Activated naive CD4-positive, alpha-beta T cell treated with Interleukin-2 at 50 U/mL for 16 hours (primary cell): ENCODE data around the gene RALA.

ENCODE experiments used
- DNase-seq: peaks from one replicate; pipeline ENCODE4 v3.0.0-alpha.2; 2020

RALA gene, protein sequence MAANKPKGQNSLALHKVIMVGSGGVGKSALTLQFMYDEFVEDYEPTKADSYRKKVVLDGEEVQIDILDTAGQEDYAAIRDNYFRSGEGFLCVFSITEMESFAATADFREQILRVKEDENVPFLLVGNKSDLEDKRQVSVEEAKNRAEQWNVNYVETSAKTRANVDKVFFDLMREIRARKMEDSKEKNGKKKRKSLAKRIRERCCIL

DNA sequence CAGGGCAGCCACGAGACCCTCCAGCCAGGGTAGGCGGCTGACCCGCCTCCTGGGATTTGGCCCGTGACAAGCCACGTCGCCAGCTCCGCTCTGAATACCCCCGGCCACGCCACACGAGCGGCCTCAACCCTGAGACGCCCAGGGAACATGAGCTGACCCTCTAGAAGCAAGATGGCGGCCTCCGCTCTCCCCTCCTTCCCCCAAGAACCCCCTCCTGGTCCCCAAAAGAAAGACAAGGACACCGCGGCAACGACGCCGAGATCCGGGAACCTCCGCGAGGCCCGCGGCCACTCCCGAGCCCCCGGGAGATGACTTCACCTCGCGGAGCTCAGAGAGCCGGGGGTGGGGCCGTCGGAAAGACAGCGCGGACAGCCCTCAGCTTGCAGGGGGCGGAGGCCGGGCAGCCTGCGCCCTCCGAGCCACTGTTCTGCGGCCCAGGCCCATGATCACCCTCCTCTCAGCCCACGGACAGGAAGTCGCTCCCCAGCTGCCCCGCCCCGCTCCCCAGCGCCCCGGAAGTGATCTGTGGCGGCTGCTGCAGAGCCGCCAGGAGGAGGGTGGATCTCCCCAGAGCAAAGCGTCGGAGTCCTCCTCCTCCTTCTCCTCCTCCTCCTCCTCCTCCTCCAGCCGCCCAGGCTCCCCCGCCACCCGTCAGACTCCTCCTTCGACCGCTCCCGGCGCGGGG is at the start of gene RALA:
TSS of gene RALA (plus strand) at position 526 of the 685 bp plus-strand sequence. CDS start 63,096 bp downstream, outside the sequence.
- DNase-seq, result peak; percentile 94

DNA sequence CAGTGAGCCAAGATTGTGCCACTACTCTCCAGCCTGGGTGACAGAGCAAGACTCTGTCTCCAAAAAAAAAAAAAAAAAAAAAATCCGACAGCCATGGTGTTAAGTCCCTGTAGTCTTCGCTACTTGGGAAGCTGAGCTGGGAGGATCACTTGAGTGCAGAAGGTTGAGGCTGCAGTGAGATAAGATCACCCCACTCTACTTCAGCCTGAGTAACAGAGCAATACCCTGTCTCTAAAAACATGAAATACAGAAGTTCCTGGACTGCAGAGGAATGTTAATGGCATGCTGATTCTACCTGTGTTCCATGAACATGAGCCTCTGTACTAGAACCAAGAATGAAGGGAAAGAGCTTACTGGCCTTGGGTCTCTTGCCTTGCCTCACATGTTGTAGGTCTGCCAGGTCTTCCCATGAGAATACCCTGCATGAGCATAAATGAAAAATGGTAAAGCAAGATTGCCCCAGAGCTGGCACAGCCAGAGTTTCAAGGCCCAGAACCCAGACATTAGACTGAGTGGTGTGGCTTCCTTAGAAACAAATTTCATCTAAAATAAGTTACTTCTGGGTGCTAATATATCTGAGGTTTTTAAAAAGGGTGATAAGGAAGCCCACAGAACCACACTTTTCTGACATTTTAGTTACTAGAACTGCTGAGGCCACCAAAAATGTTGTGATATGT is 48.6 kb upstream of the RALA start:
- no peak for DNase-seq

DNA sequence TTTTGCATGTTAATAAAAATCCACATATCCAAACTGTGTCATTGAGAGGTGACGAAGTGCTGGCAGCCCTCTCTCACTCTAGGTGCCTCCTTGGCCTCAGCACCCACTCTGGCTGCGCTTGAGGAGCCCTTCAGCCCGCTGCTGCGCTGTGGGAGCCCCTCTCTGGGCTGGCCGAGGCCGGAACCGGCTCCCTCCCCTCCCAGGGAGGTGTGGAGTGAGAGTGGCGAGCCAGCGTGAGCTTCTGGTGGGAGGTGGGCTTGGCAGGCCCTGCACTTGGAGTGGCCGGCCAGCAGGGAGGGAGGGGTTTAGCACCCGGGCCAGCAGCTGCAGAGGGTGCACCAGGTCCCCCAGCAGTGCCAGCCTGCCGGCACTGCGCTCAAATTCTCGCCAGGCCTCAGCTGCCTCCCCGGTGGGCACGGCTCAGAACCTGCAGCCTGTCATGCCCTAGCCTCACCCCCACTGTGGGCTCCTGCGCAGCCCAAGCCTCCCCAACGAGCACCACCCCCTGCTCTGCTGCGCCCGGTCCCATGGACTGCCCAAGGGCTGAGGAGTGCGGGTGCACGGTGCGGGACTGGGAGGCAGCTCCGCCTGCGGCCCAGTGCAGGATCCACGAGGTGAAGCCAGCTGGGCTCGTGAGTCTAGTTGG is 46.0 kb upstream of the RALA start:
- DNase-seq, result no peak

DNA sequence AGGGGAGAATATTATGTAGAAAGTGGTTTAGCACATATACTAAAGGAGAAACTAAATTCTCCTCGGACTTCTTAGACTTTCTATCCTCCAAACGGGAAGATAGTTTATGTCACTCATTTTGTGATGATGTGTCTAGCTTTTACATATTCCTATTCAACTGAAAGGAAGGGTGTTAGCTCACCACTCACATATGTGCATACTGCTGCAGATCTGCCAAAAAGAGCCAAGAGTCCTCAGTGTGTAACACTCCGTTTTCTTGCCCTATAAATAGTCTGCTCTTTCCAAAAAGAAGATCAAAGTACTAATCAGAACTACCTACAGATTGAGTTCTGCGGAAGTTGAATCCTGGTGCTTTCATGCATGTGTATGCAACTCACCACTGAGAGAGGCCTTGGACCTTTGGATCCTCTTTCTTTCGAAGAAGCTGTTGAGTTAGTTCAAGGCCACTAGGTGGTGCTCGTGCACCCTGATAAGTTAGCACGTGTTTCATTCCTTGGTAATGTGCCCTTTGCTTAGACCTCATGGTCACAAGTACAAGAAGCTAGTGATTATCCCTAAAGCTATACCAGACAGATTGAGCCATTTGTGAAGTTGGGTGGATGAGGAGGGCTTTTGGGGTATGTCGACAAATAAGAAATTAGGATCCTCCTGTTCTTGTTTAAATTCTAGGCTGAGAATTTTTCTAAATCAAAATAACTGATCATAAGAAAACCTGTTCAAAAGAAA is 43.1 kb upstream of the RALA start:
- peak; percentile 75 for DNase-seq

DNA sequence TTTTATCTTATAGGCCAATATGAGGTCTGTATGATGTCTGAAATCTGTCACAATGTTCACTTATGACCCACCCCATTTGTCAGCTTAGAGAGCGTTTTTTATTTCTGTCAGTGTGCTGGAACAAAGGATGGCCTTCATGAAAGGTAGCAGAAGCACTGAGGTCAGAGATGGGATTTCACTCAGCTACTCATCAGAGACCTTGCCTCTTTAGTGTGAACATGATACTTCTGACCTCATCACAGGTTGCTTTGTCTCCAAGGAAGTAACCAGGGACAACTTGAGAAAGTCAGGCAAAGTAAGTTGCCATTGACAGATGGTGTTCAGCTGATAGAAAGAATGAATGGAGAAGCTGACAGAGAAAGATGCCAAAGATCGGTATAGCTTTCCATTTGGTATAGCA is 40.8 kb upstream of the RALA start:
- DNase-seq, result no peak

DNA sequence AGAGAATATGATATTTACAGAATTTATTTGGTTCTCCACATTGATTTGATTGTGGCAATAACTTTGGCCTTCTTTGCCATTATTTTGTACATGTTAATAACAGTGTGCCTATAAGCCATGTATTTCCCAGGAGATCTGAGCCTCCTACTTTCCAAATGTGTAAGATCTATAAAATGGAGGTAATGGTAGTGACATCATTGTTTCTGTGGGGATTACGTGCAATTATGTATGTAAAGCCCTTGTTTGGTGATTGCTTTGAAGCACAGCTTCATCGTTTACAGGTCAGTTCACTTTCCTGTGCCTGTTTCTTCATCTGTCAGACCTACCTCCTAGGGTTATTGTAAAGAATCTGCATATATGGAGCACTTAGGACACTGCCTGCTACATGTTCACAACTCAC is 39.8 kb upstream of the RALA start:
- no peak for DNase-seq

DNA sequence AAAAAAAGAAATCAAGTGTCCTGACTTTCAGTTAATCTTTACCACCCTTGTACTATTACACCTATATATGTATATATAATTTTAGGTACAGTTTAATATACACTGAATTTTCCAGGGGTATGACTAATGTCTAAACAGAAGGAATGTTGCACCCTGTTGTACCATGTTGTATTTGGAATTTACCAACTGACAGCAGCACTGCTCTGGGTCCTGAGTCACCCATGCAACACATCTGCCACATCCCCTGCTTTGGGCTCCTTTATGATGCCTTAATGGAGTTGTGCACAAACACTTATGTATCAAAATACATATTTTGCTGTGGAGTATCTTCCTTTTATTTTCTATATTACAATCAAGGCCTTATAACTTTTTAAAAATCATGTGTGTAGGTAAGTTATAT is 36.0 kb upstream of the RALA start:
- DNase-seq, result no peak

DNA sequence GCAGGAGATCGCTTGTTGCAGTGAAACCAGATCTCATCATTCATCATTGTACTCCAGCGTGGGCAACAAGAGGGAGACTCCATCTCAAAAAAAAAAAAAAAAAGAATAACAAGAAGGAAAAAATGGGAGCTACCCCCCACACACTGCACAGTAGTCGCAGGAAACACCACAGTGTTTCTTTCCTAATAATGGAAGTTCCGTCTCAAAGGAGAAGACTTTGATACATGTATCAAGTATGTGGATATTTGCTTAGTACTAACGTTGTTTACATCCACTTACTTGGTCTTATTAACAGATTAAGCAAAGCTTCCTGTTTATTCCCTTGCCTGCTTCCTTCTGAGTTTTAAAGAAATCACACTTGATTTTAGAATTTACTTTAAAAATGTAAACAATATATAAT is 35.0 kb upstream of the RALA start:
- DNase-seq, result no peak

DNA sequence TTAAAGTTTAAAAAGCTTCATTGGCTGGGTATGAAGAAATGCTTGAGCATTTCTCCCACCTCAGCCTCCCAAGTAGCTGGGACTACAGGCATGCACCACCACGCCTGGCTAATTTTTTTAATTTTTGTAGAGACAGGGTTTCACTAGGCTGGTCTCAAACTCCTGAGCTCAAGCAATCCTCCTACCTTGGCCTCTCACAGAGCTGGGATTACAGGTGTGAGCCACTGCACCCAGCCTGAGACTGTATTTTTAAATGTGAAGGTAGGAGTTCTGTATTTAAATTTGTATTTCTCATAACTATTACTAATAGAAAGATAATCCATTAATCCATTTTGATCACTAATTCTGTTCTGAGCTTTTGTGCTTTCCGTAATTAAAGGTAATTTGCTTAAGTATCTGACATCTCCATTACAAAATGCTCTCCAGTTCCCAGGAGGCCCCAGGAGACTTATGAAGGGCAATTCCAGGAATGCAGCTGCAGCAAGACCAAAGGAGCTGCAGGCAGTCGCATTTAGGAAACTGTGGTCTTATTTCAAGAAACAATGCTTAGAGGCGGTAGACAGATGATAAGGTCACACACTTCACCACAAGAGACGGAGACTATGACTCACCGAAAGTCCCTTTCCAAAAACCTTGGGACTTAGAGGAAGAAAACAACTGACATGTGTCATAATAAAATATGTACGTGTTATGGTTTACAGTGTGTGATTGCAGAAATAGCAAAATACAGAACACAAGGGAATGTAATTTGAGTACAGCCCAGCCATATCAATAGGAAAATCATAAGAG is 33.9 kb upstream of the RALA start:
- DNase-seq, result peak; percentile 64

DNA sequence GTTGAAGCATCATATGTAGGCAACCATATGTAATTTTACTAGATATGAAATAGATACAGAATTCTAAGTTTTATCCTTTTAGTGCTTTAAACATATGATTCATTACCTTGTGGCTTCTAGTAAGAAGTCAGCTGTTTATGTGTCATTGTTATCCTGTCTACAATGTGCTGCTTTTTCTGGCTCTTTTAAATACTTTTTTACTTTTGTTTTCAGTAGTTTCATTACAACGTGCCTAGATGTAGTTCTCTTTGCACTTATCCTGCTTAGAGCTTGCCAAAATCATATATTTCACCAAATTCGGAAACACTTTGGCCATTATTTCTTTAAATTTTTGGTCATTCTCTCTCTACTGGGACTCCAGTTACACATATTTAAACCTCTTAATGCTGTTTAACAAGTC is 30.8 kb upstream of the RALA start:
- no peak for DNase-seq

DNA sequence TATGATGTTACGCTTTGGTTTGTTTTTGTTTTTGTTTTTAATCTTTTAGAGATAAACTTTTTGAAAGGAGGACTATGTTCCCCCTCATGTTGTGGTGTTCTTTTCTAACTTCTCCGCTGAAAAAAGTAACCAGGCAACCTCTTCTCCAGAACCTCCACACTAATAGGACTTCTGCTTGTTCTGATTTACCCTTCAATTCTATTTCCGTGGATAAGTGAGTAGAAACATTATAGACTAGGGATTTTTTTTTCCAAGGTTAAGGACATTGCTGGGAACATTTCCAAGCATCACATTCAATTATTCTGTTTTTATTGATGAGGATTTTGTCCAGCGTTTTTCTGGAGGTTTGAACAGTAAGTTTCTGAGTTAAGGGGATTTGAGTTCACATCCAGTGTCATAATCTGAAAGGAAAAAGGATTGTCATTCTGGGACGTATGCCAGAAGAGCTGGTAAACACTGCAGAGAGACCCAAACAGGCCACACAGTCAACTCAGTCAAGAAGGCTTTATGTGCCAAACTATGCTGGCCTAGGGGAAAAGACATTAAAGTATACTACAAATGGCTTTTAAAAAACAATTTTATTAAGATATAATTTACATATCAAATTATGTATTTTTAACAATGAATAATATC is 28.3 kb upstream of the RALA start:
- no peak for DNase-seq

DNA sequence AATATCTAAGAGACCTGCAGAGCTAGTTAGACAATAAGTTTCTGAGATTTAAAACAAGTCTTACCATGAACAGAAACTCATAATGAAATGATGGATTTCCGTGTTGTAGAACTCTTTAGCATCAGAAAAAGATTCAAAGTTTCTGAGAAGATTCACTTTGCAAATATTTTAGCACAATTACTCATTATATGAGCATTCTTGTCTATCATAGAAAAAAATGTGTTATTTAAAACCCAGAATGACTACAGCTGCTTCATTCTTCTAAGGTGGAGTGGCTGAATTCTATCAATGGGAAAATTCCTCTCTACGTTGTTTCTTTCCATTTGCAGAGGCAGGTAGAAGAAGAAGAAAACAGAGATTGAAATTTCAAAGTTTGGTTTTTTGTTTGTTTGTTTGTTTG is 21.0 kb upstream of the RALA start:
- DNase-seq, result no peak

DNA sequence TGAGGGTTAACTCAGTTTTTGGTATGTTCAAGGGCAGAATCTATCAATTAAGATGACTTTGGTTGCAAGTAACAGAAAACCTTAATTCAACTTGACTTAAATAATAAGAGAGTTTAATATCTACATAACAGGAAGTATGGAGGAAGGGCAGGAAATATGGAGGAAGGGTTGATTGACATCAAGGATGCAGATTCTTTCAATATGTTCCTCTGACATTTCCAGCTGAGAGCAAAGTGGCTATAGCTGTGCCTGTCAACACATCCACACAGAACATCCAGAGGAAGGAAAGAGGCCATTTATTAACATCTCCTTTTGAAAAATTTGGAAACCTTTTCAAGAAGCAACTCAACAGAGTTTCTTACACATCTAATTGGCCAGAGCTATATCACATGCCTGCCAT is 19.4 kb upstream of the RALA start:
- no peak for DNase-seq

DNA sequence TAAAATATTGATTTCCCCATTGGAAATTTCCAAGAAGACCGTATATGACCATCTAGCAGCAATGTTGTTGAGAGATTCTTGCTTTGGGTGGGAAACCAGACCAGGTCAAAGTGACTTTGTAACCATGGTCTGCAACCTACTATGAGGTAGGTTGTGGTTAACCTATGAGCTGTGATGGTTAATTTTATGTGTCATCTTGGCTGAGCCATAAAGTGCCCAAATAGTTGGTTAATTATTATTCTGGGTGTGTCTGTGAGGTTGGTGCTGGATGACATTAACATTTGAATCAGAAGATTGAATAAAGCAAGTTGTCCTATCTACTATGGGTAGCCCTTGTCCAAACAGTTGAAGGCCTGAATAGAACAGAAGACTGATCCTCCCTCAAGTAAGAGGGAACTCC is 18.3 kb upstream of the RALA start:
- DNase-seq, result no peak

DNA sequence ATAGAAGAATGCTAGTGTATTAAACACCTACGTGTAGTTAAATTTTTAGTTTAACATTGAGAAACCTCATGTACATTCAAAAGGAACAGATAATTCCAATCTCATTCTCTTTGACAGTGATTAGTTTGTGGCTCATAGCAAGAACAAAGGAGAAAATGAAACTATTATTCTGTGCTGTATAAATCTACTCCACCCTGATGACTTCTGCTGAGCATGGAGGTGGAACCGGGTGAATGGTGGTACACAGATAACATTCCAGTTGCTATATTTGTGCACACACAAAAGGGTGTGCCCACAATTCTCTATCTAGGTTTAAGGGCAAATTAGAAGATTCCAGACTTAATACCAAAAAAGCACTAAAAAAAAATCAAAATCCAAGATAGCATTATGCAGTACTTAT is 17.0 kb upstream of the RALA start:
- no peak for DNase-seq

DNA sequence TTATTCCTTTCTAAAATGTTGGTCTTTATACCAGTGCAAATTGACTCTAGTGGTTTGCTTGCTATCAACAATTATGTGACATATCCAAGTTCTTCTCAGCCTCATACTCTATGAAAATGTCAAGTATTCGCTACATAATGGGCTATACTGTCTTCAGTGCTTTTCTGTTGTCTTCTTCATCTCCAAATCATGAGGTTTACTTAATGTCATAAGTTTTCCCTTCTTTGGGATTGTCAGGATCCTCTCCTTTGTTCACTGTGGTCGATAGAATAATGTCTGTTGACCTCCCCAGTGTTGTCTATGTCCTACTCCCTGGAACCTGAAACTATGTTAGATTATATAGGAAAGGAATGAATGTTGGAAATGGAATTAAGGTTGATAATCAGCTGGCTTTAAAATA is 16.4 kb upstream of the RALA start:
- DNase-seq, result no peak

DNA sequence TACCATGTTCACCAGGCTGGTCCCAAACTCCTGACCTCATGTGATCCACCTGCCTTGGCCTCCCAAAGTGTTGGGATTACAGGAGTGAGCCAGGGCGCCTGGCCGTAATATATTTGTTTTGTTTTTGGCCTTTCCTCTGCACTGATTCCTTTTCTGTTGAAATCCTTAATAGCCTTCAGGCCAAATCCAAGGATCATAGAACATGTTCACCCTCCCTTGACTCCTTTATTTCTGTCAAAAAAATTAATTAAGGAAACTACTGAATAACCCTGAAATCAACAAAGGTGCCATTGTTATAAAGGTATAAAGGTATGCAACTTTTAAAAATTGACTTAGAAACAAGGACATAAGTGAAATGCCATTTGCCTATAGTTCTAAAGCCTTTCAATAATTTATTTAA is 15.5 kb upstream of the RALA start:
- no peak for DNase-seq

DNA sequence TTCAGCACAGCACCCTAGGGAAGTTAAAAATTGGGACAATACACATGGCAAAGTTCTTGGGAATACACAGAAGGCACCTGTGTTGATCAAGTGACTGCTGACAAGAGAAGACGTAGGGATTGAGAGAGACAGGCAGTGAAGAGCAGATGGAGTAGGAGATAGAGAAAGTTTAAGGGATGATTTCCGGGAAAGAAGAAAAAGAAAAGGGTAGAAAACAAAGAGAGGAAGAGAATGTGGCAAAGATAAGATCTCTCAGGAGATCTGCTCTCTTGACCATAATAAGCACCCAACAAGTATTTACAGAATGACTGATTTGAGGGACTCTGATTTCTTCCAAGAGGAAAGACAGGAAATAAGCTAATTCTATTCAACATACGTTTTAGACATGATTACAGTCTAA is 15.1 kb upstream of the RALA start:
- DNase-seq, result no peak

DNA sequence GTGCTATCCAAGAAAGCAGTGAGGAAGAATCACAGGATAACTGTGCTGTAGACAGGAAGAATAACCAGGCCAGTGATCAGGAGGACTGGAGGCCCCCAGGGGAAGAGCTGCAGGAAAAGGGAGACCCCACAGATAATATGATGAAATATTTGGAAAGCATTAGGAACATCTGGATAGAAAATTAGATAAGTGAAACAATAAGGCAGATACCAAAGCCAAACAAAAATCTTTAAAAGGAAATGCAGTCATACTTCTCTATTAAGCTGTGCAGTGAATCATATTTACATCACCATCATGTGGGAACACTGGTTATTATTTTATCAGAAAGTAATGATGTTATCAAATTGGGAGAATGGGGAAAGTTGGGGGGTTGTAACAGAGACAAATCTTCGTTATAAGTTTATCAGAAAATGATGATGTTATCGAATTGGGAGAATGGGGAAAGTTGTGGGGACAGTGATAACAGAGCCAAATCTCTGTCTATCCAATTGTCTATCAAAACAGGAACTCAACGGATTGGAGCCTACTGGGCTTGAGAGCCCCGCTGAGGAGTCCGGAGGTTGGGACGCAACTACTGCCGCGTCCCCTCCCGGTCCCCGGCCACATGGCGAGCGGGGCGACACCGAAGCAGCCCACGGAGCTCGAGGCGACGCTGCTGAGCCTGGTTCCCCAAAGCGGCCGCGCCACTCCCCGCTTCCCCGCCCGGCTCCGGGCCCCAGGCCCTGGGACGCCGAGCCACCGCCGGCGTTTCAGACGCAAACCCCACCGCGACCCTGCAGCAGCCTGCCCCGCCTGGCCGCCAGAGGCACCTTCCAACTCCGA is 14.0 kb upstream of the RALA start:
- DNase-seq, result no peak

DNA sequence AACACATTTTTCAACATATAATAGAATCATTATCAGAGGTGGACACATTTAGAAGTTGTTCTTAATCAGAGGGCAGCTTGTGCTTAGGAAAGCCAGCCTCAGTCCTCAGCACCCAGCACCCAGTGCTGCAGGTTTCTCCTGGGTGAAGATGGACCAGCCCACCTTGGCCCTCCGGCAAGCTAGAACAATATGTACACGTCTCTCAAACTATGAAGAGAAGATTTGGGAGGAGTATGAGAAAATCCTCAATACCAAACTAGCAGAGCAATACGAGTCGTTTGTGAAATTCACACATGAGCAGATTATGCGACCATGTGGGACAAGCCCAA is 13.5 kb upstream of the RALA start:
- no peak for DNase-seq

DNA sequence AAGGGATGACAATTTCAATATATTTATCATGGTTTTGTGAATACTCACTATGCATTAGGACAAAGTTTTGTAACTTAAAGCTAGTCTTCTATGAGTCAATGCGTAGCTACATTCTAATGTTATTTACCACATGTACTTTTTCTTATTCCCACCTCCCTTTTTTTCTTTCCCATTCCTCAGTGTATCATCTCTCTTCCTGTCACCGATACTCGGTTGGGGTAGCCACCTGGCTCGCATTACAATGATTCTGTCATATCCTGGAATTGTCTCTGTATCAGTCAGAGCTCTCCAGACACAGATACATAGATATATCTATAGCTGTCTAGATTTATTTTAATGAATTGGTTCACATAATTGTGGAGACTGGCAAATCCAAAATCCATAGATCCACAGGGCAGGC is 9.8 kb upstream of the RALA start:
- no peak for DNase-seq
